ENCODE measurements around the gene PATJ.

The PATJ gene

DNA sequence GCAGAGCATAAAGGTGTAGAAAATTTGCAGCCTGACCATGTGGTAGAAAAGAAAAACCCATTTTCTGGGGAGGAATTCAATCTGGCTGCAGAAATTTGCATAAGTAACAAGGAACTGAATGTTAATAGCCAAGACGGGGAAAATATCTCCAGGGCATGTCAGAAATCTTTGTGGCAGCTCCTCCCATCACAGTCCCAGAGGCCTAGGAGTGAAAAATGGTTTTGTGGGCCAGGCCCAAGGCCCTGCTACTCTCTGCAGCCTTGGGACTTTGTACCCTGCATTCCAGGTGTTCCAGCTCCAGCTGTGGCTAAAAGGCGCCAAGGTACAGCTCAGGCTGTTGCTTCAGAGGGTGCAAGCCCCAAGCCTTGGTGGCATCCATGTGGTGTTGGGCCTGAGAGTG is 152.9 kb downstream of the PATJ start:
- Histone ChIP-seq H3K4me2 (ENCODE audit: low read depth, low read length, poor library complexity, severe bottlenecking) (no peak overlapping the region), H3F3A (ENCODE audit: low read depth) (no peaks in the 10 kb centered on the region), H3K4me3 (ENCODE audit: low read length, poor library complexity, severe bottlenecking) (no peak overlapping the region), H3K79me2 (ENCODE audit: insufficient read depth, low read length) (no peaks in the 10 kb centered on the region), H3K4me1 (ENCODE audit: insufficient read depth, low read length, poor library complexity, severe bottlenecking) (no peaks in the 10 kb centered on the region), H3K9ac (ENCODE audit: low read depth, low read length, poor library complexity, severe bottlenecking) (no peak overlapping the region), H3K9me3 (ENCODE audit: insufficient read depth, low read depth, low read length) (no peaks in the 10 kb centered on the region), H3K27me3 (ENCODE audit: insufficient read depth, low read length, poor library complexity, severe bottlenecking) (no peaks in the 10 kb centered on the region), H3K9me2 (replicated peaks; ENCODE audit: low read depth, low read length) (no peaks in the 10 kb centered on the region), H3K36me3 (ENCODE audit: insufficient read depth, low read length) (no peaks in the 10 kb centered on the region), H2AFZ (ENCODE audit: low read length) (no peak overlapping the region), H4K20me1 (ENCODE audit: insufficient read depth, low read length, poor library complexity, severe bottlenecking) (no peaks in the 10 kb centered on the region)
- TF ChIP-seq, protein P1, sequence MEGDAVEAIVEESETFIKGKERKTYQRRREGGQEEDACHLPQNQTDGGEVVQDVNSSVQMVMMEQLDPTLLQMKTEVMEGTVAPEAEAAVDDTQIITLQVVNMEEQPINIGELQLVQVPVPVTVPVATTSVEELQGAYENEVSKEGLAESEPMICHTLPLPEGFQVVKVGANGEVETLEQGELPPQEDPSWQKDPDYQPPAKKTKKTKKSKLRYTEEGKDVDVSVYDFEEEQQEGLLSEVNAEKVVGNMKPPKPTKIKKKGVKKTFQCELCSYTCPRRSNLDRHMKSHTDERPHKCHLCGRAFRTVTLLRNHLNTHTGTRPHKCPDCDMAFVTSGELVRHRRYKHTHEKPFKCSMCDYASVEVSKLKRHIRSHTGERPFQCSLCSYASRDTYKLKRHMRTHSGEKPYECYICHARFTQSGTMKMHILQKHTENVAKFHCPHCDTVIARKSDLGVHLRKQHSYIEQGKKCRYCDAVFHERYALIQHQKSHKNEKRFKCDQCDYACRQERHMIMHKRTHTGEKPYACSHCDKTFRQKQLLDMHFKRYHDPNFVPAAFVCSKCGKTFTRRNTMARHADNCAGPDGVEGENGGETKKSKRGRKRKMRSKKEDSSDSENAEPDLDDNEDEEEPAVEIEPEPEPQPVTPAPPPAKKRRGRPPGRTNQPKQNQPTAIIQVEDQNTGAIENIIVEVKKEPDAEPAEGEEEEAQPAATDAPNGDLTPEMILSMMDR (conservative IDR thresholded peaks at IDR 0.05; ENCODE audit: low read length), result no peak
- TF ChIP-seq EZH2phosphoT487 (IDR thresholded peaks at IDR 0.05; ENCODE audit: borderline replicate concordance), result no peak

DNA sequence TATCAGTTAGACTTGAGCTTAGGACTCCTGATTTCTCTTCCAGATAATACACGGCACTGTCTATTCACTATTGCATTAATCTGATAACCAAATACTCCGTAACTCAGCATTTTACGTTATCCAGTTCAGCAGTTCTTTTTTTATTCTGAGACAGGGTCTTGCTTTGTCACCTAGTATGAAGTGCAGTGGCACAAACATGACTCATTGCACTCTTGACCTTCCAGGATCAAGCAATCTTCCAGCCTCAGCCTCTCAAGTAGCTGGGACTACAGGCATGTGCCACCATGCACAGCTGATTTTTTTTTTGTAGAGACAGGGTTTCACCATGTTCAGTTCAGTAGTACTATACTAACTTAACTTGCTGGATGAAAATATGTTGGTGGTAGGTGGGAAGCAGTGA is 156.4 kb downstream of the PATJ start:
- H3K9ac ChIP-seq (ENCODE audit: low read depth, low read length, poor library complexity, severe bottlenecking), result no peak overlapping the region
- H3K4me2 ChIP-seq (ENCODE audit: low read depth, low read length, poor library complexity, severe bottlenecking), result no peak overlapping the region
- H3K4me1 ChIP-seq (ENCODE audit: insufficient read depth, low read length, poor library complexity, severe bottlenecking), result no peaks in the 10 kb centered on the region
- no peak for TF ChIP-seq EZH2phosphoT487 (IDR thresholded peaks at IDR 0.05; ENCODE audit: borderline replicate concordance)
- TF ChIP-seq, protein P1 (conservative IDR thresholded peaks at IDR 0.05; ENCODE audit: low read length), result no peak
- no peaks in the 10 kb centered on the region for H3K27me3 ChIP-seq (ENCODE audit: insufficient read depth, low read length, poor library complexity, severe bottlenecking)
- H3F3A ChIP-seq (ENCODE audit: low read depth), result no peaks in the 10 kb centered on the region
- H3K4me3 ChIP-seq (ENCODE audit: low read length, poor library complexity, severe bottlenecking), result no peak overlapping the region
- no peaks in the 10 kb centered on the region for H4K20me1 ChIP-seq (ENCODE audit: insufficient read depth, low read length, poor library complexity, severe bottlenecking)
- no peak overlapping the region for H2AFZ ChIP-seq (ENCODE audit: low read length)
- H3K36me3 ChIP-seq (ENCODE audit: insufficient read depth, low read length), result no peaks in the 10 kb centered on the region
- no peaks in the 10 kb centered on the region for H3K79me2 ChIP-seq (ENCODE audit: insufficient read depth, low read length)
- H3K9me3 ChIP-seq (ENCODE audit: insufficient read depth, low read depth, low read length), result no peaks in the 10 kb centered on the region
- H3K9me2 ChIP-seq (replicated peaks; ENCODE audit: low read depth, low read length), result no peaks in the 10 kb centered on the region

DNA sequence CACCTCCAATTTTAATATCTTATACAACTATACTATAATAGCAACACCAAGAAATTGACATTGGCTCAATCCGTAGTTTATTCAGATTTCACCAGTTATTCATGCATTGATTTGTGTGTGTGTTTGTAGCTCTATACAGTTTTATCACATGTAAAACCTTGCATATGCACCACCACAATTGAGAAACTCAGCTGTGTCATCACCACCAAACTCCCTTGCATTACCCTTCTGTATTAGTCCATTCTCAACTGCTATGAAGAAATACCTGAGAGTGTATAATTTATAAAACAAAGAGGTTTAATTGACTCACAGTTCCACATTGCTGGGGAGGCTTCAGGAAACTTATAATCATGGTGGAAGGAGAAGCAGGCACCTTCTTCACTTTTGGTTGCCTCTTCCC is 162.1 kb downstream of the PATJ start:
- Histone ChIP-seq H3K36me3 (ENCODE audit: insufficient read depth, low read length) (no peaks in the 10 kb centered on the region), H4K20me1 (ENCODE audit: insufficient read depth, low read length, poor library complexity, severe bottlenecking) (no peaks in the 10 kb centered on the region), H3K79me2 (ENCODE audit: insufficient read depth, low read length) (no peaks in the 10 kb centered on the region), H3K9ac (ENCODE audit: low read depth, low read length, poor library complexity, severe bottlenecking) (no peak overlapping the region), H3K4me2 (ENCODE audit: low read depth, low read length, poor library complexity, severe bottlenecking) (no peak overlapping the region), H3F3A (ENCODE audit: low read depth) (no peaks in the 10 kb centered on the region), H2AFZ (ENCODE audit: low read length) (no peak overlapping the region), H3K4me3 (ENCODE audit: low read length, poor library complexity, severe bottlenecking) (no peak overlapping the region), H3K4me1 (ENCODE audit: insufficient read depth, low read length, poor library complexity, severe bottlenecking) (no peaks in the 10 kb centered on the region), H3K27me3 (ENCODE audit: insufficient read depth, low read length, poor library complexity, severe bottlenecking) (no peaks in the 10 kb centered on the region), H3K9me3 (ENCODE audit: insufficient read depth, low read depth, low read length) (no peaks in the 10 kb centered on the region), H3K9me2 (replicated peaks; ENCODE audit: low read depth, low read length) (no peaks in the 10 kb centered on the region)
- TF ChIP-seq, protein P1 (conservative IDR thresholded peaks at IDR 0.05; ENCODE audit: low read length), result no peak
- no peak for TF ChIP-seq EZH2phosphoT487 (IDR thresholded peaks at IDR 0.05; ENCODE audit: borderline replicate concordance)

All from Loucy (cell line).